GM21576 (cell line): Measurements from ENCODE around the gene VEGFA.

Experiments
- ATAC-seq: cut with Tn5 transposase; IDR thresholded peaks from one replicate; pipeline ENCODE4 v1.9.1; 2021; ENCODE audit warnings: mild to moderate bottlenecking, moderate library complexity; ENCODE audit not compliant: unreplicated experiment

The VEGFA gene

DNA sequence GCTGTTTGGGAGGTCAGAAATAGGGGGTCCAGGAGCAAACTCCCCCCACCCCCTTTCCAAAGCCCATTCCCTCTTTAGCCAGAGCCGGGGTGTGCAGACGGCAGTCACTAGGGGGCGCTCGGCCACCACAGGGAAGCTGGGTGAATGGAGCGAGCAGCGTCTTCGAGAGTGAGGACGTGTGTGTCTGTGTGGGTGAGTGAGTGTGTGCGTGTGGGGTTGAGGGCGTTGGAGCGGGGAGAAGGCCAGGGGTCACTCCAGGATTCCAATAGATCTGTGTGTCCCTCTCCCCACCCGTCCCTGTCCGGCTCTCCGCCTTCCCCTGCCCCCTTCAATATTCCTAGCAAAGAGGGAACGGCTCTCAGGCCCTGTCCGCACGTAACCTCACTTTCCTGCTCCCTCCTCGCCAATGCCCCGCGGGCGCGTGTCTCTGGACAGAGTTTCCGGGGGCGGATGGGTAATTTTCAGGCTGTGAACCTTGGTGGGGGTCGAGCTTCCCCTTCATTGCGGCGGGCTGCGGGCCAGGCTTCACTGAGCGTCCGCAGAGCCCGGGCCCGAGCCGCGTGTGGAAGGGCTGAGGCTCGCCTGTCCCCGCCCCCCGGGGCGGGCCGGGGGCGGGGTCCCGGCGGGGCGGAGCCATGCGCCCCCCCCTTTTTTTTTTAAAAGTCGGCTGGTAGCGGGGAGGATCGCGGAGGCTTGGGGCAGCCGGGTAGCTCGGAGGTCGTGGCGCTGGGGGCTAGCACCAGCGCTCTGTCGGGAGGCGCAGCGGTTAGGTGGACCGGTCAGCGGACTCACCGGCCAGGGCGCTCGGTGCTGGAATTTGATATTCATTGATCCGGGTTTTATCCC is at the start of gene VEGFA:
Gene VEGFA, plus strand, starts transcription at position 686 of the 846 bp plus-strand sequence.
- ATAC-seq = peak; percentile 47

DNA sequence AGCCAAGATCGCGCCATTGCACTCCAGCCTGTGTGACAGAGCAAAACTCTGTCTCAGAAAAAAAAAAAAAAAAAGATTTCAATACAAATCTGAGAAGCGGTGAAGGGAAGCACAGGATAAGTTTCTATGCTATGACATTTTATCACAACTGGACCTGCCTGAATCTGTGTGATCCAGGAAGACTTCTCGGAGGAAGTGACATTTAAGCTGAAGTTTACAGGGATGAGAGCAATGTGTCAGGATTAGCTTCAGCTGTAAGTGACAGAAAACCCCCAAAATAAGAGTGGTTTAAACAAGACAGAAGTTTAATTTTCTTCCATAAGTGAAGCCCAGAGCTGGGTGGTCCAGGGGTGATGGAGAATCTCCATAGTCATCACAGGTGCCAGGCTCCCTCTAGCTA is 49.0 kb upstream of the VEGFA start:
- ATAC-seq = no peak

GRCh38 chr6:43722920-43723545 is 47.0 kb upstream of the VEGFA start:
- no peak for ATAC-seq

DNA sequence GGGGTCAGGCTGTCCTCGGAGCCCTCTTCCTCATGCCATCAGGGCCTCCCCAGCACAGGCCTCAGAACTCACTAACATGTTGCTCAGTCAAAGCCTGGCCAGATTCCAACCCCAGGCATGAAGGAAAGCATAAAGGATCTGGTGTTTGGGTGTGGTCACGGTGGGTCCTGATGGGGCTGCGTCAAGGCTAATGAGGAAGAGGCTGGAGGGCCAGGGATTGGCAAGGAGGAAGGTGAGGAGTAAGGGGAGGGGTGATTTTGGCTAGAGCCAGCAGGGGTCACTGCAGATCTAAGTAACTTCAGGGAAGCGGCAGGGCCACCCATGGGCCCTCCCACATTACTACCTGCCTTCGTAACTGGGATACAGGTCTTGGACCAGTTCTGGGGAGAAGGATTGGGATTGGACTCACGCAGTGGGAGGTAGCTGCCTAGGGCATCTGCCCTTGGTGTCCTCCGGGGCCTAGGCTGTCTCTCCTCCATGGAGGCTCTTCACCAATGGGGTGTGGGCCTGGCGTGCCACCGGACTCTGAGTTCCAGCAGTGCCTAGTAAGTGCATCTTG is 46.2 kb upstream of the VEGFA start:
- peak; percentile 72 for ATAC-seq

DNA sequence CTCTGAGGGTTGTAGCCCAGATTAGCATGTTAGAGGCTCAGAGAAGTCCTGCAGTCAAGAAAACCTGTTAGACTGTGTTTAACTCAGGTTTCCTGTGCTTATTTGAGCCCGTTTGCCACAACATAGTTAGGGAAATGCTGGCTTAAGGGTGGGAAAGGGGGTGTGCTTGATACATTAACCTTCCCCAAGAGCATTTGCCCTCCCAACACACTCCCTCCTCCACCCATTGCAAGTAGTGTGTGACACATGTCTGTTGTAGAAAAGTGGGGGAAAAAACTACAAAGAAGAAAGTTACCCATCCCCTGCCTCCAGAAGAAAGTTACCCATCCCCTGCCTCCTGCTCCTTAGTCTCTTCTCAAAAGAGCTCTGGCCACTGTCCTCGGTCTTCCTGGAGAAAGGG is 45.7 kb upstream of the VEGFA start:
- no peak for ATAC-seq

GRCh38 chr6:43724914-43725642 is 44.9 kb upstream of the VEGFA start:
- peak; percentile 75 for ATAC-seq

- no peak for ATAC-seq
Observed at GRCh38 chr6:43725643-43726580, 44.1 kb upstream of the VEGFA start.

DNA sequence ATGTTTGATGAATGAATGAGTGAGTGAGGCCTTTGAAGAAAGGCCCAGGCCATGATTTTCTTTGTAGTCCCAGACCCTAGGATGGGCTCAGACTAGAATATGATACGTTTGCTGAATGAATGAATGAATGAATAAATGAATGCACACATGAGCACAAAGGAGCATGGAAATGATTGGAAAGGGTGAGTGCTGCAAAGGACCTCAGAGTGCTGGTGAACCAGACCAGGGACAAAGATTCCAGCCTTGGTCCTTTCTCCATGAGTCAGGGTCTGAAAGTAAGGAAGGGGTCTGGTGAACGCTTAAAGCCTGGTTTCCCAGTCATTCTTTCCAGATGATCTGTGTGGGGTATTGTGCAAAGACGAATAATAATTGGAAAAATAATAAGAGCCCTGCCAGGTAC is 42.4 kb upstream of the VEGFA start:
- no peak for ATAC-seq

DNA sequence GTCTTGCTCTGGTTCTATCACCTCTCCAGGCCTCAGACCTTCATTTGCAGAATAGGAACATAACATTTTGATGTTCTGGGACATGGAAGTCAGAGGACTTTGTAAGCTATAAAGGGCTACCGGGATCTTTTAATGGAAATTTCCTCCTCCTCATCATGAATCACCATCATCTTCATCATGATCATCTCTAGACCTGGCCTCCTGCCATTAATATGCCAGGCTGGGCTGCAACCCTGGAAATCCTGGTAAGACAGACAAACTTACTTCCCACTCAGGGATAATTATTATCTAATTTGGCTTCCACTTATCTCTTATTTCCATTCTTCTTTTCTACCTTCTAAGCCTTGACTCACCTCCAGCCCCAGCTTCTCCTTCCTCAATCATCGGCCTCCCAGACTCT is 41.4 kb upstream of the VEGFA start:
- ATAC-seq = no peak

- ATAC-seq = no peak
Observed at GRCh38 chr6:43729537-43729936, 40.5 kb upstream of the VEGFA start.

- ATAC-seq = no peak
Observed at GRCh38 chr6:43730634-43731033, 39.4 kb upstream of the VEGFA start.

DNA sequence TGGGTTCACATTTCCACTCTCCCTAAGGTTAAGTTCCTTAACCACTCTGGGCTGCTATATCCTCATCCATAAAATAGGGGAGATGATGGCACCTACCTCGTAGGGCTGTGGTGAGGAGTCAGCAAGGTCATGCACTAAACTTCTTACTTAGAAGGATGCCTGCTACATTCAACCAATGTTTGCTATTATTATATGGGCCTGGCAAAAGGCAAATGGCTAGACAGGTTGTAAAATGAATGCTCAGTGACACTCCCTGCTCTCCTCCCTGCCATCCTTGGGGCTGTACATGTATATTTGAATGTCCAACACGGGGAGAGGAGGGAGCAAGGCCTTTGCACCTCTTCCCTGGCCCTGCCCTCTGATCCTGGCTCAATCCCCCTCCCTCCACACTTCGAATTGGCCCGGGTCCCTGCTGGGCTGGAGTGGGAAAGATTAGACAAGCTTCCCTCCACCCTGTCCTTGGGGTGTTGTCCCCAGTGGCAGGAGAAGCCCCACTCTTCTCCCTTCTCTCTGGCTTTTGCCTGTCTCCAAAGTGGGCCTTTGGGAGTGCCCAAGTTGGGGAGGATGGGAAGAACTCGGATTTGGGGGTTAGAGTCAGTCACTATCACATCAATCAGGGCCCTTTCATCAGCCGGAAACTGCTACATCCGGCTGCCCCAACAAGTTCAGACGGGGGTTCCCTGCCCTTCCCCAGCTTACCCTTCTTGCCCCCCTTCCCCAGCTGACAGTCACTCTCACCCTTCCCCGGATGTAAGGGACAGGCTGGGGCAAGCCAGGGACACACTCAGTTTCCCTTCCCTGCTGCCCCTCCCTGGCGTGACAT is 36.3 kb upstream of the VEGFA start:
- peak; percentile 64 for ATAC-seq

DNA sequence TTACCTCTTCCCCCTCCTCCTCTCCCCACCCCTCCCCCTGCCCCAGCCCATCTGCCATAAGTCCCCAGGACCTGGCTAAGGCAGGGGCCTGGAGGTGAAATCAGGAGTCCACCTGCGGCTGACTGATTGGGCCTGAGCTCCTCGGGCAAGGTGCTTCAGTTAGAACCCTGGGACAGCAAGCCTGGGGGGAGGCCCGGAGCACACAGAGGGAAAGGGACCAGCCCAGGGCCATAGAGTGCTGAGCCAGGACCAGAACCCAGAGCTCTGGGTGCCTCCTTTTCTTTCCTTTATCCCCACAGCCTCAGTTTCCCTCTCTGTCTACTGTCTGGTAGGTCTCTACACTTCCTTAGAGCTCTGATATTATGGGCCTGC is 35.7 kb upstream of the VEGFA start:
- ATAC-seq = no peak

DNA sequence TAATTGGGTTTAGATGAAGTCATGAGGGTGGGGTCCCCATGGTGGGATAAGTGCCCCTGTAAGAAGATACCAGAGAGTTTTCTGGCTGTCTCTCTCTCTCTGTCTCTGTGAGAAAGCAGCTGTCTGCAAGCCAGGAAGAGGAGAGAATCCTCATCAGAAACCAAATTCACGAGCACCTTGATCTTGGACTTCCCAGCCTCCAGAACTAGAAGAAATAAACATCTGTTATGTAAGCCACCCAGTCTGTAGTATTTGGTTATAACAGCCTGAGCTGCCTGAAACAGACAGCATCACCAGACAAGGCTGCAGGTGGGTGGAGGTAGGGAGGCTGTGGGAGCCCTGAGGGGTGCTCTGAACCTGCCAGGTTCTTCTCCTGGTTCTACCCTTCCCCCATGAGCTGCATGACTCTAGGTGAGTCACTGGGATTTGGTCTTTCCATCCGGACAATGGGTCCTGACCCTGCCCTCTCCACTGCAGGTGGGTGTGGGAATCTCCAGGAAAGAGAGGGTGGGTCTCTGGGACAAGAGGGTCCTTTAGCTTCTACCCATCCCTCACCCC is 34.3 kb upstream of the VEGFA start:
- ATAC-seq = no peak

DNA sequence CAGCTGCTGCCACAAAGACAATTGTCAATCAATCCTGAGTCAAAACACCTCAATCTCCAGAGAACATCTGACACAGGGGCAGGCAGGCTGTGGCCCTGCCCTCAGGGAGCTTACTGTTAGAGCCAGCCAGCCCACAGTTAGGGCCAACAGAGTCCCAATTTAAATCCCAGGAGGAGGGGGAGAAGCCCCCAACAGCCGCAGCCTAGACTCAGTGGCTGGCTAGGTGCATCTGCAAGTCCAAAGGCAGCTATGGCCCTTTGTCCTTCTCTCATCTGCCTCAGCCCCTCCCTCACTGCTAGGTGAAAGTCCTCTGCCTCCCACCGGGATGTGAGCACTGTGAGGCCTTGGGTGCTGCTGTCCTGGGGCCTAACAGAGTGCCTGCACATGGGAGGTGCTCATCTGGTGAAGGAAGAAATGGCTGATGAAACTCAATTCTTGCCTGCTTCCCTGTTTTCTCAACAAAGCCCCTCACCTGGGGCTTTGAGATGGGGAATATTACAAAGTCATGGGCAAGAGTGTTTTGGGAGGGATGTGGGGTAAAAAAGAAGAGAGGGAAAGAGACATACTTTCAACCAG is 33.7 kb upstream of the VEGFA start:
- no peak for ATAC-seq

GRCh38 chr6:43736844-43737243 is 33.2 kb upstream of the VEGFA start:
- ATAC-seq = no peak

- no peak for ATAC-seq
Observed at GRCh38 chr6:43737272-43738081, 32.5 kb upstream of the VEGFA start.

DNA sequence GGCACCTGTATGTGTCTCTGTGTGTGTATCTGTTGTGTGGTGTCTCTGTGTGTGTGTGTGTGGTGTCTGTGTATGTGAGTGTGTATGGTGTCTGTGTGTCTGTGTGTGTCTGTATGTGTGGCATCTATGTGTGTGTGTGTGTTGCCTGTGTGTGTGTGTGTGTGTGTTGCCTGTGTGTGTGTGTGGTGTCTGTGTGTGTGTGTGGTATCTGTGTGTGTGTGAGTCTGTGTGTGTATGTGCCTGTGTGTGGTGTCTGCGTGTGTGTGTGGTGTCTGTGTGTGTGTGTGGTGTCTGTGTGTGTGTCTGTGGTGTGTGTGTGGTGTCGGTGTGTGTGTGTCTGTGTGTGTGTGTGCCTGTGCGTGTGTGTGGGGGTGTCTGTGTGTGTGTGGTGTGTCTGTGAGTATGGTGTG is 31.7 kb upstream of the VEGFA start:
- ATAC-seq = no peak
